ENCODE measurements around the gene STK26.

DNA sequence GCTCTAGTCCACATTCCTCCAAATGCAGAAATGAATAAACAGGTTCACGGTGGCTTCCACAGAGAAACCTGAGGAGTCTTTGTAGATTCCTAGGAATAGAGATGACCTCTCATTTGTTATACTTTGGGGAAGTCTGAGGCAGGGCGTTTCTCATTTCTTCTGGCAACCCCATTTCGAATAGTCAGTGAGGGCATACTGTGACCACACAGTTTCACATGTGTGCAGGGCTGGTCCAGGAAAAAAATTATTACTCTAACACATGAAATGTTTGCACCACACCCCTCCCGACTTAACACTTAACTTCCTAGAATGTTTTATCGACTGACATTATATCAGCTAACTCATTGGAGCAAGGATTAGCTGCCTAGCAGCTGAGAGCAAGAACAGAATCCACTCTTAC is 92.7 kb downstream of the STK26 start:
- TF ChIP-seq POLR2A (IDR thresholded peaks at IDR 0.05): no peak
- TF ChIP-seq, protein P1, sequence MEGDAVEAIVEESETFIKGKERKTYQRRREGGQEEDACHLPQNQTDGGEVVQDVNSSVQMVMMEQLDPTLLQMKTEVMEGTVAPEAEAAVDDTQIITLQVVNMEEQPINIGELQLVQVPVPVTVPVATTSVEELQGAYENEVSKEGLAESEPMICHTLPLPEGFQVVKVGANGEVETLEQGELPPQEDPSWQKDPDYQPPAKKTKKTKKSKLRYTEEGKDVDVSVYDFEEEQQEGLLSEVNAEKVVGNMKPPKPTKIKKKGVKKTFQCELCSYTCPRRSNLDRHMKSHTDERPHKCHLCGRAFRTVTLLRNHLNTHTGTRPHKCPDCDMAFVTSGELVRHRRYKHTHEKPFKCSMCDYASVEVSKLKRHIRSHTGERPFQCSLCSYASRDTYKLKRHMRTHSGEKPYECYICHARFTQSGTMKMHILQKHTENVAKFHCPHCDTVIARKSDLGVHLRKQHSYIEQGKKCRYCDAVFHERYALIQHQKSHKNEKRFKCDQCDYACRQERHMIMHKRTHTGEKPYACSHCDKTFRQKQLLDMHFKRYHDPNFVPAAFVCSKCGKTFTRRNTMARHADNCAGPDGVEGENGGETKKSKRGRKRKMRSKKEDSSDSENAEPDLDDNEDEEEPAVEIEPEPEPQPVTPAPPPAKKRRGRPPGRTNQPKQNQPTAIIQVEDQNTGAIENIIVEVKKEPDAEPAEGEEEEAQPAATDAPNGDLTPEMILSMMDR (IDR thresholded peaks at IDR 0.05): no peak
